ENCODE measurements around the gene WDR26.

Gene WDR26

GRCh38 chr1:224404916-224405603, 29.5 kb downstream of the WDR26 start:
- no peak for DNase-seq (ENCODE audit: low spot score)
- TF ChIP-seq CTCF (IDR thresholded peaks at IDR 0.05; ENCODE audit: extremely low read depth, insufficient read depth, missing control alignments) = no peak
- in situ Hi-C loops (cut with MboI; ENCODE audit: low pct_unique_long_range_greater_than_20kb, low sequenced_read_pairs, unreplicated experiment) = no loop called here

- in situ Hi-C loops (cut with MboI; ENCODE audit: low pct_unique_long_range_greater_than_20kb, low sequenced_read_pairs, unreplicated experiment) = no loop called here
- no peak for DNase-seq (ENCODE audit: low spot score)
- TF ChIP-seq CTCF (IDR thresholded peaks at IDR 0.05; ENCODE audit: extremely low read depth, insufficient read depth, missing control alignments) = no peak
Observed at GRCh38 chr1:224402472-224403036, 32.0 kb downstream of the WDR26 start.

- no peak for DNase-seq (ENCODE audit: low spot score)
- TF ChIP-seq CTCF (IDR thresholded peaks at IDR 0.05; ENCODE audit: extremely low read depth, insufficient read depth, missing control alignments) = no peak
- in situ Hi-C loops (cut with MboI; ENCODE audit: low pct_unique_long_range_greater_than_20kb, low sequenced_read_pairs, unreplicated experiment) = no loop called here
Observed at GRCh38 chr1:224399887-224400286, 34.7 kb downstream of the WDR26 start.

GRCh38 chr1:224393294-224393693, 41.3 kb downstream of the WDR26 start:
- TF ChIP-seq CTCF (IDR thresholded peaks at IDR 0.05; ENCODE audit: extremely low read depth, insufficient read depth, missing control alignments) = no peak
- in situ Hi-C loops (cut with MboI; ENCODE audit: low pct_unique_long_range_greater_than_20kb, low sequenced_read_pairs, unreplicated experiment) = no loop called here

GRCh38 chr1:224392411-224393249, 42.0 kb downstream of the WDR26 start:
- no peak for DNase-seq (ENCODE audit: low spot score)
- in situ Hi-C loops (cut with MboI; ENCODE audit: low pct_unique_long_range_greater_than_20kb, low sequenced_read_pairs, unreplicated experiment) = no loop called here
- TF ChIP-seq CTCF (IDR thresholded peaks at IDR 0.05; ENCODE audit: extremely low read depth, insufficient read depth, missing control alignments) = no peak

More at GRCh38 chr1:224393294-224393693, 41.3 kb downstream of the WDR26 start:
- DNase-seq (ENCODE audit: low spot score) = no peak

- no peak for DNase-seq (ENCODE audit: low spot score)
- no peak for TF ChIP-seq CTCF (IDR thresholded peaks at IDR 0.05; ENCODE audit: extremely low read depth, insufficient read depth, missing control alignments)
- in situ Hi-C loops (cut with MboI; ENCODE audit: low pct_unique_long_range_greater_than_20kb, low sequenced_read_pairs, unreplicated experiment) = no loop called here
Observed at GRCh38 chr1:224390517-224390916, 44.1 kb downstream of the WDR26 start.
